ES-I3 (cell line): ENCODE results near the gene PLPP7.
"Not testable (repeated sequence)": the region's sequence is repeated elsewhere in the genome, so short reads cannot be mapped to it uniquely, and the experiment has no call there.

Experiments used
- H3K36me3 ChIP-seq: 2 replicates; pipeline ENCODE4 v1.6.1; 2013; ENCODE audit warnings: mild to moderate bottlenecking, low read length, control low read depth, moderate library complexity; ENCODE audit not compliant: insufficient read depth
- H3K4me1 ChIP-seq: 2 replicates; pipeline ENCODE4 v1.6.1; 2013; ENCODE audit warnings: mild to moderate bottlenecking, control low read depth, low read length; ENCODE audit not compliant: insufficient read depth
- H3K9ac ChIP-seq: 2 replicates; pipeline ENCODE4 v1.6.1; 2013; ENCODE audit warnings: low read depth, mild to moderate bottlenecking, low read length, moderate library complexity
- H3K9me3 ChIP-seq: 2 replicates; pipeline ENCODE4 v1.6.1; 2013; ENCODE audit warnings: mild to moderate bottlenecking, low read length, moderate library complexity; ENCODE audit not compliant: control insufficient read depth, insufficient read depth

Gene PLPP7

DNA sequence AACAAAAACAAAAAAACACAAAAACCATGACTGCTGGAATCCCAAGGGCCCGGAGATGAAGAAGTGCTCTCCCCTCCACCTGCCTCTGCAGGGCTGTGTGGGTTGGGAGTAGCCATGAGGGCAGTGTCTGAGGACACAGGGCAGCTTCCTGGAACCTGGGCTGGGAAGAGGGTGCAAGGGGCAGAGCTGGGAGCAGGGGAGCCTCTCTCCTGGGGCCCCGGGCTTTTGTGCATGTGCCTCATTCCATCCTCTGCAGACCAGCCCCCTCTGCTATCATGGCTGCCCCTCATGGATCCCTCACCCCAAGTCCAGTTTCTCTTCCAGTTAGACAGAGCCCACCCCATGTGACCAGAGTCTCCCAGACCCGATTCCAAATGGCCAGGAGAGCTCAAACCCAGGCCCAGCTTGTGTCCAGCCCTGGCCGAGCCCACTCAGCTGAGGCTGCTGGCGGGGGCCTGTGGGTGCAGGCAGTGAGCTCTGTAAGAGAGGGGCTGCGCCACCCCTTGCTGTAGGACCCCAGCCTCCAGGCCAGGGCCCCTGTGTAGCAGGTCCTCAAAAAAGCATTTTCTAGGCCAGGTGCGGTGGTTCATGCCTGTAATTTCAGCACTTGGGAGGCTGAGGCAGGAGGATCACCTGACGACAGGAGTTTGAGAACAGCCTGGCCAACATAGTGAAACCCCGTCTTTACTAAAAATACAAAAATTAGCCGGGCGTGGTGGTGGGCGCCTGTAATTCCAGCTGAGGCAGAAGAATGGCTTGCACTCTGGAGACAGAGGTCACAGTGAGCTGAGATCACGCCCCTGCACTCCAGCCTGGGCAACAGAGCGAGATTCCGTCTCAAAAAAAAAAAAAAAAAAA is 44.5 kb downstream of the PLPP7 start:
- H3K9ac ChIP-seq = no peak overlapping the region
- H3K9me3 ChIP-seq = no peaks in the 10 kb centered on the region

GRCh38 chr9:131334629-131335367 is 45.3 kb downstream of the PLPP7 start:
- no peak overlapping the region for H3K9ac ChIP-seq

More for the DNA sequence above, 44.5 kb downstream of the PLPP7 start:
- Histone ChIP-seq H3K36me3 (no peaks in the 10 kb centered on the region), H3K4me1 (peaks cover 13% of the 10 kb centered on the region)

GRCh38 chr9:131335368-131335755 is 45.8 kb downstream of the PLPP7 start:
- no peaks in the 10 kb centered on the region for H3K36me3 ChIP-seq
- no peaks in the 10 kb centered on the region for H3K9me3 ChIP-seq
- no peak overlapping the region for H3K9ac ChIP-seq
- peaks cover 8% of the 10 kb centered on the region; the same call in 1 of the 2 replicates for H3K4me1 ChIP-seq

More at GRCh38 chr9:131334629-131335367, 45.3 kb downstream of the PLPP7 start:
- Histone ChIP-seq H3K36me3 (no peaks in the 10 kb centered on the region), H3K4me1 (peaks cover 10% of the 10 kb centered on the region; the same call in 1 of the 2 replicates), H3K9me3 (no peaks in the 10 kb centered on the region)

- Histone ChIP-seq H3K9me3 (no peaks in the 10 kb centered on the region), H3K4me1 (0 out of 2 replicates have a peak, but pooled peaks cover 3% of the 10 kb centered on the region), H3K9ac (no peak overlapping the region), H3K36me3 (no peaks in the 10 kb centered on the region)
These were observed 47.8 kb downstream of the PLPP7 start for GRCh38 chr9:131337131-131337848.

DNA sequence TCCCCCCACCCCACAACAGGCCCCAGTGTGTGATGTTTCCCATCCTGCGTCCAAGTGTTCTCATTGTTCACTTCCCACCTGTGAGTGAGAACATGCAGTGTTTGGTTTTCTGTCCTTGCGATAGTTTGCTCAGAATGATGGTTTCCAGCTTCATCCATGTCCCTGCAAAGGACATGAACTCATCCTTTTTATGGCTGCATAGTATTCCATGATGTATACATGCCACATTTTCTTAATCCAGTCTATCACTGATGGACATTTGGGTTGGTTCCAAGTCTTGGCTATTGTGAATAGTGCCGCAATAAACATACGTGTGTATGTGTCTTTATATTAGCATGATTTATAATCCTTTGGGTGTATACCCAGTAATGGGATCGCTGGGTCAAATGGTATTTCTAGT is 49.7 kb downstream of the PLPP7 start:
- not testable (repeated sequence) for H3K36me3 ChIP-seq, H3K9me3 ChIP-seq, H3K9ac ChIP-seq, H3K4me1 ChIP-seq

DNA sequence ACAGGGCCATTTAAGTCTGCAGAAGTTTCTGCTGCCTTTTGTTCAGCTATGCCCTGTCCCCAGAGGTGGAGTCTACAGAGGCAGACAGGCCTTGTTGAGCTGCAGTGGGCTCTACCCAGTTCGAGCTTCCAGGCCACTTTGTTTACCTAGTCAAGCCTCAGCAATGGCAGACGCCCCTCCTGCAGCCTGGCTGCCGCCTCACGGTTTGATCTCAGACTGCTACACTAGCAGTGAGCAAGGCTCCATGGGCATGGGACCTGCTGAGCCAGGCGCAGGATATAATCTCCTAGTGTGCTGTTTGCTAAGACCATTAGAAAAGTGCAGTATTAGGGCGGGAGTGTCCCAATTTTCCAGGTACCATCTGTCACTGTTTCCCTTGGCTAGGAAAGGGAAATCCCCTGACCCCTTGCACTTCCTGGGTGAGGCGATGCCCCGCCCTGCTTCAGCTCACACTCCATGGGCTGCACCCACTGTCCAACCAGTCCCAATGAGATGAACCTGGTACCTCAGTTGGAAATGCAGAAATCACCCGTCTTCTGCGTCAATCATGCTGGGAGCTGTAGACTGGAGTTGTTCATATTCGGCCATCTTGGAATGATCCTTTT is 55.5 kb downstream of the PLPP7 start:
- not testable (repeated sequence) for H3K4me1 ChIP-seq, H3K36me3 ChIP-seq, H3K9me3 ChIP-seq, H3K9ac ChIP-seq

DNA sequence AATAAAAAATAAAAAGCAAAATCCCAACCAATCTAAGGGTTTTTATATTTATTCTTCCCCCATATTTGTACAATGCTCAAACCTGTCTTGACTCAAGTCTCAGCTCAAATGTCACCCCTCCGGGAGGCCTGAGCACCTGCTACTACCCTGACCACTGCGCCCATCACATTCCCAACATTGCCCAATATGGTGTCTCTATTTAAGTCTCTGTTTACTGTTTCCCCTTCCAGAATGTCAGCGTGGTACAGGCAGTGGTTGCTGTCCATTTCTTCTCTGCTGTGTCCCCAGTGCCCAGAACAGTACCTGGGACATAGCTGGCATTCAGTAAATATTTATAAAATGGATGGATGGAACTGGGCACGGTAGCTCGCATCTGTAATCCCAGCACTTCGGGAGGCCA is 57.0 kb downstream of the PLPP7 start:
- Histone ChIP-seq H3K36me3 (no peaks in the 10 kb centered on the region), H3K4me1 (no peaks in the 10 kb centered on the region; the same call in 1 of the 2 replicates), H3K9me3 (no peaks in the 10 kb centered on the region), H3K9ac (no peak overlapping the region)

GRCh38 chr9:131347376-131348020 is 58.0 kb downstream of the PLPP7 start:
- H3K9ac ChIP-seq = no peak overlapping the region
- no peaks in the 10 kb centered on the region for H3K9me3 ChIP-seq
- H3K36me3 ChIP-seq = no peaks in the 10 kb centered on the region
- H3K4me1 ChIP-seq = no peaks in the 10 kb centered on the region; the same call in 1 of the 2 replicates

- Histone ChIP-seq H3K4me1 (no peaks in the 10 kb centered on the region; the same call in 1 of the 2 replicates), H3K36me3 (no peaks in the 10 kb centered on the region), H3K9me3 (no peaks in the 10 kb centered on the region), H3K9ac (no peak overlapping the region)
These were observed 59.4 kb downstream of the PLPP7 start for GRCh38 chr9:131348631-131349521.

DNA sequence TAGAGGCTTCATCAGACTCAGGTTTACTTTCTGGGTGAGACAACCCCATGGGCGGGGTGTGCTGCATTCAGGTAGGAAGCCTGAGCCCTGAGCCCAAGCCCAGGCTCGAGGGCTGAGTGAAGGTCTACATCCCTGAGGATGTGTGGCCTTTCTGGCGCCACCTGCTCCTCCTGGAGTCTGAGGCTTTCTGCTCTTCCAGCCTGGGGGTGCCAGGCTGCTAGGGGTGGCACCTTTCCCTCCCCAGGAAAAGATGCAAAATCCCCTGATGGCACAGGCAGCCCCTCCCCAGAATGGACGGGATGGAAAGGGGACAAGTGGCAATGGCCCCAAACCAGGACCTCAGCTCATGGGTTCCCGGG is 60.0 kb downstream of the PLPP7 start:
- Histone ChIP-seq H3K4me1 (no peaks in the 10 kb centered on the region; the same call in 1 of the 2 replicates), H3K9ac (peak overlapping the region; percentile 35)

GRCh38 chr9:131349881-131350563 is 60.5 kb downstream of the PLPP7 start:
- peak overlapping the region; percentile 35 for H3K9ac ChIP-seq

More for the DNA sequence above, 60.0 kb downstream of the PLPP7 start:
- Histone ChIP-seq H3K9me3 (no peaks in the 10 kb centered on the region), H3K36me3 (no peaks in the 10 kb centered on the region)

GRCh38 chr9:131356479-131356878 is 67.0 kb downstream of the PLPP7 start:
- H3K9ac ChIP-seq = peak overlapping the region; percentile 11; the same call in 1 of the 2 replicates
- H3K36me3 ChIP-seq = not testable (repeated sequence)

More at GRCh38 chr9:131349881-131350563, 60.5 kb downstream of the PLPP7 start:
- H3K9me3 ChIP-seq = no peaks in the 10 kb centered on the region
- H3K4me1 ChIP-seq = no peaks in the 10 kb centered on the region; the same call in 1 of the 2 replicates
- H3K36me3 ChIP-seq = no peaks in the 10 kb centered on the region

More at GRCh38 chr9:131356479-131356878, 67.0 kb downstream of the PLPP7 start:
- H3K4me1 ChIP-seq = peaks cover 20% of the 10 kb centered on the region
- not testable (repeated sequence) for H3K9me3 ChIP-seq
